Epithelial cell of prostate (primary cell): ENCODE results near the gene UBE2L5.

ENCODE experiments used
- DNase-seq: peaks from one replicate; pipeline ENCODE4 v3.0.0-alpha.2; 2011; ENCODE audit warnings: low read depth, low spot score
- H3K27ac ChIP-seq: fragments of 450-650 bp; 2 replicates; pipeline ENCODE4 v1.5.1; 2017; ENCODE audit warnings: mild to moderate bottlenecking

The UBE2L5 gene

DNA sequence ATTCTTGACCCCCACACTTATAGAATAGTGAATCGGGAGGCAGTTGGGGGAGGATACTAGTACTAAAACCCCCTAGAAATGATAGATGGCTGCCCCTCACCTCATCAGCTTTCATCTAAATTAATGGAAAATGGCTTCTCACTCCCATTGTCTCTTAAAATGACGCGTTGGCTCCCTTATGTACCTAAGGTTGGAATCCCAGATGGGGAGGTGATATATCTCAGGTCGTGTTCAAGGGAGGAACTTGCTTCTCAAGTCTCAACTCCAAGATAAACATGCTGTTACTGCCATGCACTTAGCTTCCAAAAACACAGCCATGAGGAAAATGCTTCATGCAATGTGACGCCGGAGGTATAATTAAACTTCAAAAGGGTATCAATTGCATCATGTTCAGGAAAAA is 18.8 kb upstream of the UBE2L5 start:
- DNase-seq = no peak
- no peak overlapping the region for H3K27ac ChIP-seq

GRCh38 chr13:30404207-30404606 is 18.1 kb upstream of the UBE2L5 start:
- DNase-seq = no peak
- no peak overlapping the region for H3K27ac ChIP-seq

DNA sequence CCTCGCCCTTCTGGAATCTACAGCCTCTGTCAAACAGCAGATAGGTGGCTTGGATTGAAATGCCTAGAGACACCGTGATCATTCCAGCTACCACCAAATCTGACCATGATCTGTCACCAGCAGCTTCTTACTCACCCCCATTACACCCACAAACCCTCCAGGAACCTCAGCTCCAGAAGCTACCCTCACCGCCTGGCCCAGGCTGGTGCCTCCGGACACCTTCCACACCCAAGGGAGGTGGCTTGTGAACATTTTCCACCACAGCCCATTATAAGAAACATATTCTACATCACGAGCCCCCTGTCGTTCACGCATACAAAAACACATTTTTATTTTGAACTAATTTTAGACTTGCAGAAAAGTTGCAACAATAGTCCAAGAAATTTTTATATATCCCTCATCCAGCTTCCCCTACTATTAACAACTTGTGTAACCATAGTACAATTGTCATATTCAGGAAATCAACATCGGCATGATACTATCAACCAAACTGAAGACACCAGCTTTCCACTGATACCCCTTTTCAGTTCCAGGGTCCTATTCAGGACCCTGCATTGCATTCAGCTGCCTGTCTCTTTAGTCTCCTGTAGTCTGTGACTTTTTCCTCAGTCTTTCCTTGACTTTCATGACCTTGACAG is 15.4 kb upstream of the UBE2L5 start:
- no peak for DNase-seq

DNA sequence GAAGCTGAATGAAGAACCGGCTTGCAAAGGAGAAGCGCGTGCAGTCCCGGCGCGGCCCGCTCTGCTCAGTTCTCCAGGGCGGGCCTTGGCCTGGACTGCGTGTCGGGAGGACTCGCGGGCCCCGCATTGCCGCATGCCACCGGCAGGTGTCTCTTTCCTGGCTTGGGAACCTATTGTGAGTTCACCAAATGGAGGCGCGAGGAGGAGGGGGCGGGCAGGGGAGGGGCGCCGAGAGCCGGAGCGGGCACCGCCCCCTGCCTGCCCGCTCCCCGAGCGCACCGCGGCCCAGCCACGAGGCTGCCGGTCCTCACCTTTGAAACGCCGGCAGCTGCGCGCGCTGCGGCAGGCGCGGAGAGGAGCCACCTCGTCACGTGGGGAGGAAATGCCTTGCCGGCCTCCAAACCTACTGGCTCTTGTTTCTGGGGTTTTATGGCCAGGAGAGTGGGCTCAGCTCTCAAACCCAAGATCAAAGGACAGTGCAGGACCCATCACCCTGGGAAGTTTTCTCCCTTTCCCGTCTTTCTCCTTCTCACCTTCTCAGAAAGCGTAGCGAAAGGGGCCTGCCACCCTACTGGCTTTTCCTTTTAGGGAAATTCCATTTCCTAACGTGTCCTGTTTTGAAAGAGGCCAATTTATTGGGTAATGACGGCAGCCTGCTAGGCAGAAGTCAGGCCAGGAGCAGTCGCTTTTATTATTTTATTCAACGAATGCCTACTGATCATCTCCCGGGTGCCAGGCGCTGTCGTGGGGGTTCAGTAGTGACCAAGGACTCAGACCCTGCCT is 13.8 kb upstream of the UBE2L5 start:
- peak overlapping the region; percentile 48 for H3K27ac ChIP-seq
- no peak for DNase-seq

More for the DNA sequence above, 15.4 kb upstream of the UBE2L5 start:
- H3K27ac ChIP-seq = no peak overlapping the region

- no peak overlapping the region for H3K27ac ChIP-seq
- no peak for DNase-seq
Observed at GRCh38 chr13:30409886-30410704, 12.2 kb upstream of the UBE2L5 start.

- no peak overlapping the region for H3K27ac ChIP-seq
- DNase-seq = no peak
Observed at GRCh38 chr13:30410705-30411125, 11.6 kb upstream of the UBE2L5 start.

DNA sequence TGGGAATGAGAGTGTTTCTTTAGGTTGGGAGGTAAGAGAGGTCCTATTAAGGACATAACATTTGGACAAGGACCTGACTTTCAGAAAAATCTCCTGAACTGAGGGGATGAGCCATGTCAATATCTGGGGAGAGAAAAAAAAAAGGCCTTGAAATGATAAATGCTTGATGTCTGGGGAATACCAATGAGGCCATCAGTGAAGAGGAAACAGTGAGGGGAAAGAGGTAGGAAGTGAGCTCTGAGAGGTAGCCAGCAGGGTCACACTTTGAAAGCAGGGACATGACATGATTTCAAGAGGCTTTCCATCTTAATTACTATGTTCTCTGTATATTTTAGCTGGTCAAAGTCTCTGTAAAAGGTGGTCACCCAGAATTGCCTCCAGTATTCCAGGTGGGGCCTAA is 9.9 kb upstream of the UBE2L5 start:
- no peak for DNase-seq
- no peak overlapping the region for H3K27ac ChIP-seq

DNA sequence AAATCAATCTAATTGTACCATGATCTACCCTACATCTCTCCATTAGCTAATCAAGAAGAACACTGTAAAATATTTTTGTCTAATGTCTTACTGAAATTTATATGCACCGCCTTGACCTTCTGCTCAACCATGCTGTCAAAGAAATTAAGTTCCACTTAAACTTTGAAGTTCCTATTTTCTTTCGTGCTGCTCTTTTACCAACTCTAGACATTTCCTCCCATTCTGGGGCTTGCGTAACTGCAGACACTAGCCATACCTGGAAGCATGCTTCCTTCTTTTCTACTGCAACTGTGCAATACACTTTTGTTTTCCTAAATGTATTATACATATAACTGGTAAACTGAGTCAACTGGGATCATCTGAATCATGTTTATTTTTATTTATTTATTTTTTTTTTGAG is 8.5 kb upstream of the UBE2L5 start:
- H3K27ac ChIP-seq = no peak overlapping the region
- no peak for DNase-seq

DNA sequence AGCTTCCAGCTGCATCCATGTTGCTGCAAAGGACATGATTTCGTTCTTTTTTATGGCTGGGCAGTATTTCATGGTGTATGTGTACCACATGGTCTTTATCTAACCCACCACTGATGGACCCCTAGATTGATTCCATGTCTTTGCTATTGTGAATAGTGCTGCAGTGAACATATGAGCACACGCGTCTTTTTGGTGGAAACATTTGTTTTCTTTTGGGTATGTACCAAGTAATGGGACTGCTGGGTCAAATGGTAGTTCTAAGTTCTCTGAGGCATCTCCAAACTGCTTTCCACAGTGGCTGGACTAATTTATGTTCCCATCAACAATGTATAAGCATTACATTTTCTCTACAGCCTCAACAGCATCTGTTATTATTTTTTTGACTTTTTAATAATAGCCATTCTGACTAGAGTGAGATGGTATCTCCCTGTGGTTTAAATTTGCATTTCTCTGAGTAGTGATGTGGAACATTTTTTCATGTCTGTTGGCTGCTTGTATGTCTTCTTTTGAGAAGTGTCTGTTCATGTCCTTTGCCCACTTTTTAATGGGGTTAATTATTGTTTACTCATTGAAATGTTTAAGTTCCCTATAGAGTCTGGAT is 6.8 kb upstream of the UBE2L5 start:
- no peak overlapping the region for H3K27ac ChIP-seq

GRCh38 chr13:30416471-30416870 is 5.8 kb upstream of the UBE2L5 start:
- DNase-seq = no peak
- H3K27ac ChIP-seq = no peak overlapping the region

More for the DNA sequence above, 6.8 kb upstream of the UBE2L5 start:
- no peak for DNase-seq

DNA sequence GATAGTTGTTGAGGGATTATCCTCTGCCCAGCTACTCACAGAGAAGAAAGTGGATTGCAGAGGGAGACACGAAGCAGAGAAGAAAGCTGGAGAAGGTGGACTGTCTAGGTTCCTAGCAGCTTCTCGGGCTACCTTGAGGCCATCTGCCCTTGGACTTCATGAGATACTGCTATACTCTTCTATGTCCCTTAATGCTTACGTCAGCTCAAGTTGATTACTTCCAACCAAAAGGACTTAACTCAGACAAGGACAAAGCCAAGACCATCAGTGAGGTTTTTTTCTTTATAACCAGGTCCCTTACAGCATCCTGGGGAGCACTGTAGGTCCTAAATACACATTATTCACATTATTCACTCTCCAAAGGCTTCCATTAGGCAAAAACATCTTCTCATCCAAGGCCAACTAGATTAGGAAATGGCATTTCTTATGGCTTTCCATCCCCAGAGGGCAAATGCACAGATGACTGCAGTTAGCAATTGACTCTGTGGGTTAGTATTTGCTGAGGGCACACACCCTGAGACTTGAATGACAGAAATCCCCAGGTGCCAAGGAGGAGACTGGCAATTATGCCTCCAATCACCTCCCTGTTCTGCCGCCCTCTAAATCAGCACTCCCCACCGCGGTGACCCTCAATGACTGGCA is 4.1 kb upstream of the UBE2L5 start:
- DNase-seq = no peak
- H3K27ac ChIP-seq = no peak overlapping the region

- H3K27ac ChIP-seq = no peak overlapping the region
Observed at GRCh38 chr13:30418717-30419459, 3.4 kb upstream of the UBE2L5 start.

GRCh38 chr13:30421093-30422053 is 920 bp upstream of the UBE2L5 start:
- DNase-seq = no peak

More at GRCh38 chr13:30418717-30419459, 3.4 kb upstream of the UBE2L5 start:
- no peak for DNase-seq

DNA sequence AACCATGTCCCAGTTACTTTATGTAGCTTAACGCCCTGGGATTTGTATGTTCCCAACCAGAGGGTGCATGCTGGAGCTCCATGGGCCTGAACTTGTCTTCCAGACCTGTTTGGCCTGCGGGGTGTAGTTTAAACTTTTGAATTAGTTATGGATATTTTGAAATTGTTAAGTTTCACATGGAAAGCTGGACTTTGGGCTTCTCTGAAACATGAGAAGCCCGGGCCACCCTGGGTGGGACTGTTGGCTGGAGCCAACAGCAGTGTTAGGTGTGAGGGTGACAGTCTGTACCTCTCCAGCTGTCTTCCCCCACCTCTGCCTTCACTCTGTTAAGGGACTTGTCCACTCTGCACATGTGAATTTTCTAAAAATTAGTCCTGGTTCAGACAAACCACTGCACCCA is 1.6 kb downstream of the UBE2L5 start:
- no peak overlapping the region for H3K27ac ChIP-seq
- no peak for DNase-seq

More at GRCh38 chr13:30421093-30422053, 920 bp upstream of the UBE2L5 start:
- H3K27ac ChIP-seq = peak overlapping the region; percentile 70

DNA sequence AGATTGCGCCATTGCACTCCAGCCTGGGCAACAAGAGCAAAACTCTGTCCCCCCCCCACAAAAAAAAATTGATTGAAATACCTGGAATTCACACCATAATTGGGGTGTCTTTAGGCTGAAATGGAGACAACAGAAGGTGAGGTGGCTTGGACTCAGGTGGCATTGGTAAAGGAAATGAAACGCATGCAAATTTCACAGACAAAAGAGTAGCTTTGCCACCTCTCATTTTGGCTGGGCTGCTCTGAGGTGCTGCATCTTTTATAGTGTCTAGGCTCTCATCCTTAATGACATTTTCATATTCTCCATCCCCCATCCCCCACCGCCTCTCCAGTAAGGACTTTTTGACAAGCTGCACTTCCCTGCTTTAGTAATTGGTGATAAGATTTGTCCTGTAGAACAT is 6.9 kb downstream of the UBE2L5 start:
- H3K27ac ChIP-seq = no peak overlapping the region
- DNase-seq = no peak

- H3K27ac ChIP-seq = peak overlapping the region; percentile 69
- DNase-seq = peak; percentile 78
Observed at GRCh38 chr13:30429721-30430694, 7.7 kb downstream of the UBE2L5 start.
